NB4 (cell line): ENCODE measurements around the gene ATXN2.

Experiments used
- MAX ChIP-seq: IDR thresholded peaks from 2 replicates; pipeline ENCODE4 v1.6.1; 2011; ENCODE audit warnings: low read depth, low read length
- POLR2A ChIP-seq: IDR thresholded peaks from 2 replicates; pipeline ENCODE4 v1.6.1; 2011; ENCODE audit warnings: mild to moderate bottlenecking; ENCODE audit not compliant: insufficient read length; ENCODE audit errors: extremely low read depth
- TF ChIP-seq, protein P1 (sequence below): IDR thresholded peaks from one replicate; pipeline ENCODE4 v1.5.1; 2012; ENCODE audit warnings: low read depth, low read length

GRCh38 chr12:111443086-111443485, 156.0 kb downstream of the ATXN2 start:
- TF ChIP-seq, protein P1, sequence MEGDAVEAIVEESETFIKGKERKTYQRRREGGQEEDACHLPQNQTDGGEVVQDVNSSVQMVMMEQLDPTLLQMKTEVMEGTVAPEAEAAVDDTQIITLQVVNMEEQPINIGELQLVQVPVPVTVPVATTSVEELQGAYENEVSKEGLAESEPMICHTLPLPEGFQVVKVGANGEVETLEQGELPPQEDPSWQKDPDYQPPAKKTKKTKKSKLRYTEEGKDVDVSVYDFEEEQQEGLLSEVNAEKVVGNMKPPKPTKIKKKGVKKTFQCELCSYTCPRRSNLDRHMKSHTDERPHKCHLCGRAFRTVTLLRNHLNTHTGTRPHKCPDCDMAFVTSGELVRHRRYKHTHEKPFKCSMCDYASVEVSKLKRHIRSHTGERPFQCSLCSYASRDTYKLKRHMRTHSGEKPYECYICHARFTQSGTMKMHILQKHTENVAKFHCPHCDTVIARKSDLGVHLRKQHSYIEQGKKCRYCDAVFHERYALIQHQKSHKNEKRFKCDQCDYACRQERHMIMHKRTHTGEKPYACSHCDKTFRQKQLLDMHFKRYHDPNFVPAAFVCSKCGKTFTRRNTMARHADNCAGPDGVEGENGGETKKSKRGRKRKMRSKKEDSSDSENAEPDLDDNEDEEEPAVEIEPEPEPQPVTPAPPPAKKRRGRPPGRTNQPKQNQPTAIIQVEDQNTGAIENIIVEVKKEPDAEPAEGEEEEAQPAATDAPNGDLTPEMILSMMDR: no peak
- TF ChIP-seq POLR2A (no peak), MAX (no peak)
